KMS-11 (cell line): Measurements from ENCODE around the gene PCDHA10.
"Not testable (repeated sequence)": the region's sequence is repeated elsewhere in the genome, so short reads cannot be mapped to it uniquely, and the experiment has no call there.

Experiments
- H2AFZ ChIP-seq: fragments of 200-600 bp; sonication (generic); 2 replicates; pipeline ENCODE4 v1.6.1; 2016; ENCODE audit warnings: antibody characterized with exemption, mixed run types, low read depth
- H3K27ac ChIP-seq: fragments of 200-600 bp; sonication (generic); 2 replicates; pipeline ENCODE4 v1.6.1; 2016; ENCODE audit warnings: mild to moderate bottlenecking, mixed run types
- H3K27me3 ChIP-seq: fragments of 200-600 bp; sonication (generic); 2 replicates; pipeline ENCODE4 v1.6.1; 2017; ENCODE audit warnings: mild to moderate bottlenecking, low read depth, mixed run types, moderate library complexity; ENCODE audit not compliant: insufficient read depth
- H3K36me3 ChIP-seq: fragments of 200-600 bp; sonication (generic); 2 replicates; pipeline ENCODE4 v1.6.1; 2017; ENCODE audit warnings: mild to moderate bottlenecking, mixed run types; ENCODE audit not compliant: insufficient read depth
- H3K4me1 ChIP-seq: fragments of 200-600 bp; sonication (generic); 2 replicates; pipeline ENCODE4 v1.6.1; 2016; ENCODE audit warnings: mild to moderate bottlenecking, low read depth, mixed run types; ENCODE audit not compliant: poor library complexity, severe bottlenecking
- H3K4me2 ChIP-seq: fragments of 200-600 bp; sonication (generic); 2 replicates; pipeline ENCODE4 v1.7.0; 2016; ENCODE audit warnings: mild to moderate bottlenecking, mixed run types
- H3K4me3 ChIP-seq: fragments of 200-600 bp; sonication (generic); IDR thresholded peaks from 2 replicates; pipeline ENCODE4 v1.6.1; 2017; ENCODE audit warnings: low read depth, low read length, mixed read lengths; ENCODE audit not compliant: insufficient read depth
- H3K79me2 ChIP-seq: fragments of 200-600 bp; sonication (generic); 2 replicates; pipeline ENCODE4 v1.6.1; 2016; ENCODE audit warnings: low read depth, mixed run types; ENCODE audit not compliant: insufficient read depth
- H3K9ac ChIP-seq: fragments of 200-600 bp; sonication (generic); 2 replicates; pipeline ENCODE4 v1.6.1; 2016; ENCODE audit warnings: mild to moderate bottlenecking, mixed run types
- H4K20me1 ChIP-seq: fragments of 200-600 bp; sonication (generic); 2 replicates; pipeline ENCODE4 v1.6.1; 2016; ENCODE audit warnings: mild to moderate bottlenecking, mixed run types; ENCODE audit not compliant: insufficient read depth
- TF ChIP-seq, protein P1 (sequence below): fragments of 200-600 bp; sonication (generic); conservative IDR thresholded peaks from 2 replicates; pipeline ENCODE4 v1.6.1; 2017; ENCODE audit warnings: low read depth, mild to moderate bottlenecking, antibody characterized with exemption, low read length, moderate library complexity, mixed read lengths

Gene PCDHA10

DNA sequence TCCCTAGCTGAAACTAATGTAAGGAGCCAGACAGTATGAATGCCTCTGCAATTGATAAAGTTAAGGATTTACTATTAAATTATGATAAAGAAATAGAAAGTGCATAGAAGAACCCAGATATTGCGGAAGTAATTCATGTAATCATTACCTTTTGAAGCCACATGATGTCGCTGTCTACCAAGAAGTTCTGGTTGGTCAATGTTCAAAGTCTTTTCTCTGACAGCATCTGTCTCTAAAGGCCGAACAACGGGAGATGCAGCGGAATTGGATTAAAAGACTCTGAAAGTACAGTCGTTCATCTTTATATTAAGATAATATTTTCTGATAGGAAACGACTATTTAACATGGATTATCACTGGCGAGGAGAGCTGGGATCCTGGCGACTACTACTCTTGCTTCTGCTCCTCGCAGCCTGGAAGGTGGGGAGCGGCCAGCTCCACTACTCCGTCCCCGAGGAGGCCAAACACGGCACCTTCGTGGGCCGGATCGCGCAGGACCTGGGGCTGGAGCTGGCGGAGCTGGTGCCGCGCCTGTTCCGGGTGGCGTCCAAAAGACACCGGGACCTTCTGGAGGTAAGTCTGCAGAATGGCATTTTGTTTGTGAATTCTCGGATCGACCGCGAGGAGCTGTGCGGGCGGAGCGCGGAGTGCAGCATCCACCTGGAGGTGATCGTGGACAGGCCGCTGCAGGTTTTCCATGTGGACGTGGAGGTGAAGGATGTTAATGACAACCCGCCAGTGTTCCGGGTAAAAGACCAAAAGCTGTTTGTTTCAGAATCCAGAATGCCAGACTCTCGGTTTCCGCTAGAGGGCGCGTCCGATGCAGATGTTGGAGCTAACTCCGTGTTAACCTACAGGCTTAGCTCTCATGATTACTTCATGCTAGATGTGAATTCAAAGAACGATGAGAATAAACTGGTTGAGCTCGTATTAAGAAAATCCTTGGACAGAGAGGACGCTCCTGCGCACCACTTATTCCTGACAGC is 14.4 kb upstream of the PCDHA10 start, which contains the start of gene PCDHA8:
Gene PCDHA8 (plus strand): TSS at position 210 of the 985 bp plus-strand sequence. CDS start 135 bp downstream, at position 345.
- no peaks in the 10 kb centered on the region for H3K36me3 ChIP-seq
- H3K4me3 ChIP-seq = no peak within 1 kb of the TSS
- H3K79me2 ChIP-seq = no peaks in the 10 kb centered on the region
- no peak within 1 kb of the TSS for H3K9ac ChIP-seq
- H3K27me3 ChIP-seq = no peaks in the 10 kb centered on the region
- TF ChIP-seq, protein P1, sequence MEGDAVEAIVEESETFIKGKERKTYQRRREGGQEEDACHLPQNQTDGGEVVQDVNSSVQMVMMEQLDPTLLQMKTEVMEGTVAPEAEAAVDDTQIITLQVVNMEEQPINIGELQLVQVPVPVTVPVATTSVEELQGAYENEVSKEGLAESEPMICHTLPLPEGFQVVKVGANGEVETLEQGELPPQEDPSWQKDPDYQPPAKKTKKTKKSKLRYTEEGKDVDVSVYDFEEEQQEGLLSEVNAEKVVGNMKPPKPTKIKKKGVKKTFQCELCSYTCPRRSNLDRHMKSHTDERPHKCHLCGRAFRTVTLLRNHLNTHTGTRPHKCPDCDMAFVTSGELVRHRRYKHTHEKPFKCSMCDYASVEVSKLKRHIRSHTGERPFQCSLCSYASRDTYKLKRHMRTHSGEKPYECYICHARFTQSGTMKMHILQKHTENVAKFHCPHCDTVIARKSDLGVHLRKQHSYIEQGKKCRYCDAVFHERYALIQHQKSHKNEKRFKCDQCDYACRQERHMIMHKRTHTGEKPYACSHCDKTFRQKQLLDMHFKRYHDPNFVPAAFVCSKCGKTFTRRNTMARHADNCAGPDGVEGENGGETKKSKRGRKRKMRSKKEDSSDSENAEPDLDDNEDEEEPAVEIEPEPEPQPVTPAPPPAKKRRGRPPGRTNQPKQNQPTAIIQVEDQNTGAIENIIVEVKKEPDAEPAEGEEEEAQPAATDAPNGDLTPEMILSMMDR = 0 out of 2 replicates have a peak, but pooled peaks have one; percentile 27
- no peak within 1 kb of the TSS for H3K4me2 ChIP-seq
- H3K4me1 ChIP-seq = no peaks in the 10 kb centered on the region
- no peak within 1 kb of the TSS for H3K27ac ChIP-seq
- H2AFZ ChIP-seq = no peak within 1 kb of the TSS
- H4K20me1 ChIP-seq = no peaks in the 10 kb centered on the region

DNA sequence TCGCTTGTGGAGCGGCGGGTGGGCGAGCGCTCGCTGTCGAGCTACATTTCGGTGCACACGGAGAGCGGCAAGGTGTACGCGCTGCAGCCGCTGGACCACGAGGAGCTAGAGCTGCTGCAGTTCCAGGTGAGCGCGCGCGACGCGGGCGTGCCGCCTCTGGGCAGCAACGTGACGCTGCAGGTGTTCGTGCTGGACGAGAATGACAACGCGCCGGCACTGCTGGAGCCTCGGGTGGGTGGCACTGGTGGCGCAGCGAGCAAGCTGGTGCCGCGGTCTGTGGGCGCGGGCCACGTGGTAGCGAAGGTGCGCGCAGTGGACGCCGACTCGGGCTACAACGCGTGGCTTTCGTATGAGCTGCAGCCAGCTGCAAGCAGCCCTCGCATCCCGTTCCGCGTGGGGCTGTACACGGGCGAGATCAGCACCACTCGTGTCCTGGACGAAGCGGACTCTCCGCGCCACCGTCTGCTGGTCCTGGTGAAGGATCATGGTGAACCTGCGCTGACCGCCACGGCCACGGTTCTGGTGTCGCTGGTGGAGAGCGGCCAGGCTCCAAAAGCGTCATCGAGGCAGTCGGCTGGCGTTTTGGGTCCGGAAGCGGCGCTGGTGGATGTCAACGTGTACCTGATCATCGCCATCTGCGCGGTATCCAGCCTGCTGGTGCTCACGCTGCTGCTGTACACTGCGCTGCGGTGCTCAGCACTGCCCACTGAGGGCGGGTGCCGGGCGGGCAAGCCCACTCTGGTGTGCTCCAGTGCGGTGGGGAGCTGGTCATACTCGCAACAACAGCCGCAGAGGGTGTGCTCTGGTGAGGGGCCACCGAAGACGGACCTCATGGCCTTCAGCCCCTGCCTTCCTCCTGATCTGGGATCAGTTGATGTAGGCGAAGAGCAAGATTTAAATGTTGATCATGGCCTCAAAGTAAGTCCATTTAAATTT is 12.6 kb upstream of the PCDHA10 start:
- Histone ChIP-seq H3K36me3 (no peaks in the 10 kb centered on the region), H3K9ac (no peak overlapping the region), H3K27ac (no peak overlapping the region), H3K4me1 (no peaks in the 10 kb centered on the region), H3K27me3 (no peaks in the 10 kb centered on the region), H4K20me1 (no peaks in the 10 kb centered on the region), H3K79me2 (no peaks in the 10 kb centered on the region), H3K4me3 (no peak overlapping the region), H2AFZ (no peak overlapping the region), H3K4me2 (no peak overlapping the region)
- TF ChIP-seq, protein P1 = no peak

DNA sequence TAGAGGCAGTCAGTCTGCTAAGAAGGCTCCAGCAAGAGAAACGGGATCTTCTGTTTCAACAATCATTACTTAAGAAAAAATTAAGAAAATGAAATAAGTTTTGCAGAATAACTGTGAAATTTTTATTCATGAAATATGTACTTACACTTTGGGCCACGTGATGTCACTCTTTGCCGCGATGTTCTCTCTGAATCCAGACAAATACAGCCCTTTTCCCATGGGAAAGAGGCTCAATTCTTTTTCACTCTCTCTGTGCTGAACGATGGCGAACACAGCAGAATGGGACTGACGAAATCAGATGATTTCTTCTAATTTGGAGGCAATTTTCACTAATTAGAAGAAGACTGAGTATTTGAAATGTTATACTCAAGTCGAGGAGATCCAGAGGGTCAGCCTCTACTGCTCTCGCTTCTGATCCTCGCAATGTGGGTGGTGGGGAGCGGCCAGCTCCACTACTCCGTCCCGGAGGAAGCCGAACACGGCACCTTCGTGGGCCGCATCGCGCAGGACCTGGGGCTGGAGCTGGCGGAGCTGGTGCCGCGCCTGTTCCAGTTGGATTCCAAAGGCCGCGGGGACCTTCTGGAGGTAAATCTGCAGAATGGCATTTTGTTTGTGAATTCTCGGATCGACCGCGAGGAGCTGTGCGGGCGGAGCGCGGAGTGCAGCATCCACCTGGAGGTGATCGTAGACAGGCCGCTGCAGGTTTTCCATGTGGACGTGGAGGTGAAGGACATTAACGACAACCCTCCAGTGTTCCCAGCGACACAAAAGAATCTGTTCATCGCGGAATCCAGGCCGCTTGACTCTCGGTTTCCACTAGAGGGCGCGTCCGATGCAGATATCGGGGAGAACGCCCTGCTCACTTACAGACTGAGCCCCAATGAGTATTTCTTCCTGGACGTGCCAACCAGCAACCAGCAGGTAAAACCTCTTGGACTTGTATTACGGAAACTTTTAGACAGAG is 7.3 kb upstream of the PCDHA10 start, which contains the start of gene PCDHA9:
Gene PCDHA9 (plus strand): TSS at position 244 of the 964 bp plus-strand sequence. CDS start 114 bp downstream, at position 358.
- H3K9ac ChIP-seq, H4K20me1 ChIP-seq, H3K27me3 ChIP-seq, H3K79me2 ChIP-seq, H2AFZ ChIP-seq, H3K4me2 ChIP-seq, H3K27ac ChIP-seq, H3K36me3 ChIP-seq, H3K4me1 ChIP-seq, H3K4me3 ChIP-seq: not testable (repeated sequence)

DNA sequence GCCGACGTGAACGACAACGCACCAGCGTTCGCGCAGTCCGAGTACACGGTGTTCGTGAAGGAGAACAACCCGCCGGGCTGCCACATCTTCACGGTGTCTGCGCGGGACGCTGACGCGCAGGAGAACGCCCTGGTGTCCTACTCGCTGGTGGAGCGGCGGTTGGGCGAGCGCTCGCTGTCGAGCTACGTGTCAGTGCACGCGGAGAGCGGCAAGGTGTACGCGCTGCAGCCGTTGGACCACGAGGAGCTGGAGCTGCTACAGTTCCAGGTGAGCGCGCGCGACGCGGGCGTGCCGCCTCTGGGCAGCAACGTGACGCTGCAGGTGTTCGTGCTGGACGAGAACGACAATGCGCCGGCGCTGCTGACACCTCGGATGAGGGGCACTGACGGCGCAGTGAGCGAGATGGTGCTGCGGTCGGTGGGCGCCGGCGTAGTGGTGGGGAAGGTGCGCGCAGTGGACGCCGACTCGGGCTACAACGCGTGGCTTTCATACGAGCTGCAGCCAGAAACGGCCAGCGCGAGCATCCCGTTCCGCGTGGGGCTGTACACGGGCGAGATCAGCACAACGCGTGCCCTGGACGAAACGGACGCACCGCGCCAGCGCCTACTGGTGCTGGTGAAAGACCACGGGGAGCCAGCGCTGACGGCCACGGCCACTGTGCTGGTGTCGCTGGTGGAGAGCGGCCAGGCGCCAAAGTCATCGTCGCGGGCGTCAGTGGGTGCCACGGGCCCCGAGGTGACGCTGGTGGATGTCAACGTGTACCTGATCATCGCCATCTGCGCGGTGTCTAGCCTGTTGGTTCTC is 5.7 kb upstream of the PCDHA10 start:
- not testable (repeated sequence) for H3K27me3 ChIP-seq, H4K20me1 ChIP-seq, H3K4me3 ChIP-seq, H3K4me1 ChIP-seq, H3K9ac ChIP-seq, H3K4me2 ChIP-seq, H3K36me3 ChIP-seq, H3K27ac ChIP-seq, H3K79me2 ChIP-seq, H2AFZ ChIP-seq
